ENCODE data around the gene MPRIP. TPM values are rescaled to one million over a fixed set of nuclear protein-coding genes. Genes with fewer than 3 reads are reported as not detected.
"Not testable (repeated sequence)": the region's sequence is repeated elsewhere in the genome, so short reads cannot be mapped to it uniquely, and the experiment has no call there.

The MPRIP gene
- total RNA-seq, 1 experiment from 2014 or later, result 143 TPM

DNA sequence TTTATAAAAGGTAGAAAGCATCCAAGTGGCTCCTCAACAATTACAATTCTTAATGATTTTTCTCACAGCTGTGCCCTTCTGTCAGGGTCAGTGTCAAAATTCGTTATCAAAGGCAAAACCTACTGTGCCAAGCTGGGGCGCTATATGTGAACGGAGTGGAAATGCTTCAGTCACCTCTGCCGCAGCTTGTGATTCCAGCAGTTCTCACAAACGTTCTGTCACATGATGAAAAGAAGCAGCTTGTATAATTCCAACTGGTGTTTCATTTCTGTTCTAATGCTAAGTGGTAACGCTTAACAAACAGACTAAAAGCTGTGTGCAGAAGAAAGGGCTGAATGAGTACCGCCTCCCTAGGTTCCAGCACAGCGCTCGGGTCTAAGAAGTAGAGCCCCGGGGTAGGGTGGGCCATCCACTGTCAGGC lies 149.7 kb downstream of the MPRIP start:
- Histone ChIP-seq H3K36me3 (no peaks in the 10 kb centered on the region), H3K4me3 (no peak overlapping the region), H3K27me3 (no peaks in the 10 kb centered on the region), H3K9me3 (no peaks in the 10 kb centered on the region)
- no peak for DNase-seq

DNA sequence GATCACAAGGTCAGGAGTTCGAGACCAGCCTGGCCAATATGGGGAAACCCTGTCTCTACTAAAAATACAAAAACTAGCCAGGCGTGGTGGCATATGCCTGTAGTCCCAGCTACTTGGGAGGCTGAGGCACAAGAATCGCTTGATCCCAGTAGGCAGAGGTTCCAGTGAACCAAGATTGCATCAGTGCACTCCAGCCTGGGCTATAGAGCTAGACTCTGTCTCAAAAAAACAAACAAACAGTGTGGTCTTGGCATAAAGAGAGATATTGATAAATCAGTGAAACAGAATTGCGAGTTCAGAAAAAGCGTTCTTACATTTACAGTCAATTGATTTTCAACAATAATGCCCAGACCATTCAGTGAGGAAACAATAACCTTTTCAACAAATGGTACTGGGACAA lies 153.2 kb downstream of the MPRIP start:
- not testable (repeated sequence) for H3K36me3 ChIP-seq, H3K4me3 ChIP-seq, H3K27me3 ChIP-seq, DNase-seq, H3K9me3 ChIP-seq

DNA sequence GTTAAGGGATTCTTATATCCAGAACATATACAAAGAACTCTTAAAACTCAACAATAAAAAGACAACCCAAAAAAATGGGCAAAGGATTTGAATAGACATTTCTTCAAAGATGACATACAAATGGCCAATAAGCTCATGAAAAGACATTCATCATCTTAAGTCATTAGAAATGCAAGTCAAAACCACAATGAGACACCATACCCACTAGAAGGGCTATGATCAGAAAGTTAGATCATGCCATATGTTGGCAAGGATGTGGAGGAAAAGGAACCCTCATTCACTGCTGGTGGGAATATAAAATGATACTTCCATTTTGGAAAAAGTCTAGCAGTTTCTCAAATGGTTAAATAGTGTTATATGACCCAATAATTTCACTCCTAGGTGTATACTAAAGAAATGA lies 154.5 kb downstream of the MPRIP start:
- Histone ChIP-seq H3K27me3 (no peaks in the 10 kb centered on the region), H3K36me3 (peaks cover 6% of the 10 kb centered on the region), H3K9me3 (no peaks in the 10 kb centered on the region), H3K4me3 (no peak overlapping the region)
- DNase-seq, result no peak

DNA sequence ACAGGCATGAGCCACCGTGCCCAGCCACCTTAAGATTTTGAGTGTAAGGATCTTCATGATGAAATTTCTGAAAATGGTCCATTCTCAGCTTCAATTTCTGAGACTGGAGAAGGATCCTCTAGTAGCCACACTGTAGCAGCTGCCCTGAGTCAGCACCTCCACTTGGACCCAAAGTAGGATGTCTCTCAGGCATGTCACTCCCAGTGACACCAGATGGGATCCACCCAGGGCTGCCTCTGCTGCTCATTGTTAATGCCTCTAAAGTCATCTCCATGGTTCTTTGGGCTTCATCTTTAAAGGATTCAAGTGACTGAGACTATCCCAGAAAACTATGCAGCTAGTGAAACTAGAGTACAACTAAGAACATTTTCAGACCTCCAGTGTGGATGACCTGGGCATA lies 156.0 kb downstream of the MPRIP start:
- Histone ChIP-seq H3K27me3 (no peaks in the 10 kb centered on the region), H3K36me3 (peaks cover 9% of the 10 kb centered on the region), H3K4me3 (no peak overlapping the region), H3K9me3 (no peaks in the 10 kb centered on the region)
- no peak for DNase-seq

DNA sequence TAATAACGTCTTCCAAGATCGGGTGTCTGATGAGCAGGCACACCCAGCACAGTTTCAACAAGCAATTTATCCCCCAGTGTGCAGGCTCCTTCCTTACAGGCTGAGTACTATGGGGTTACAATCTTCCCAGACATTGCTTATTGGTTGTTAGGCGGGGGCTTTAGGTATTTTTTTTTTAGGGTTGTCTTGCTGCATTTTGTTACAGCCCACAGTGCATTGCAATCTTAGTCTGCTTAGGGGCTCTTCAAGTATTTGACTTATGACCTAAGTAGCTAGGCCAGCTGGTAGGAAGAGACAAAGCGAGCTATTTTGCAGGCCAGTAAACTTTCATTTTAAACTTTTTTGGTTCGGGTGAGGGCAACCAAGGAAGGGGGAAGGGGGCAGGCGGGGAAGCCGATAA lies 158.1 kb downstream of the MPRIP start:
- Histone ChIP-seq H3K36me3 (peaks cover 9% of the 10 kb centered on the region), H3K4me3 (no peak overlapping the region)
- no peak for DNase-seq

DNA sequence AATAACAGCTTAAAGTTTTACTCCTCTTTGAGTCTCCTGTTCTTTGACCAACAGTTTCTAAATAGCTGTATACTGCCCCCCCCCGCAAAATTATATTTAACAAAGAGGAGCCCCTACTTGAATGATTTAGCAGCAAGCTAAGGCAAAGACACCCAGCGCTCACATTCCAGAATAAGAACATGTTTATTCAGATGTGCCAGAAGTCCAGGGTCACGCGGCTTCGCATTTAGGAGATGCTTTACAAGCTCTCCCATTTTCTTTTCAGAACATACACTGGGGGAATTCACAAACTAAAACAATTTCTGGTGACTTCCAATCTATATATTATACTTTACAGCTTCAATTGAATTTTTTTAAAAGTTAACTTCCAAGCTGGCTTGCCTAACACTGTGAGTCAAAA lies 158.6 kb downstream of the MPRIP start:
- H3K4me3 ChIP-seq, result no peak overlapping the region
- DNase-seq, result no peak
- no peaks in the 10 kb centered on the region for H3K9me3 ChIP-seq
- H3K36me3 ChIP-seq, result peaks cover 9% of the 10 kb centered on the region
- no peaks in the 10 kb centered on the region for H3K27me3 ChIP-seq

More for the DNA sequence above, 158.1 kb downstream of the MPRIP start:
- Histone ChIP-seq H3K9me3 (no peaks in the 10 kb centered on the region), H3K27me3 (no peaks in the 10 kb centered on the region)

DNA sequence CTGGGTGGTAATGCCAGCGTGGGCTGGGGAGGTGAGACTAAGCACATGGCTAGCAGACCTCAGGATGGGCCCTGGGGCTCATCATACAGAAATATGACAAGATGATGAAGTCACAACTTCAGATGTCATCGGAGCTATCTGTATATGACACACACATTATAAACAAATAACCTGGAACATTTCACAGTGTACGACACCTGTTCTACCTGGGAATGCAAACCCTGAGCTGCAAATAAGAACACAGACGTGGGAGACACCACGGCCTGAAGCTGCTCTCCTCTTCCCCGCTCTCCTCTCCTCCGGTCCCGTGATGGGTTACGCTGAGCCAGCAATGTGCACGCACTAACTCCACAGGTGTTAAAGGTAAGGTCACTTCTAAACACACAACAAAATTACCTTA lies 159.0 kb downstream of the MPRIP start:
- H3K27me3 ChIP-seq, result no peaks in the 10 kb centered on the region
- DNase-seq, result no peak
- no peak overlapping the region for H3K4me3 ChIP-seq
- H3K36me3 ChIP-seq, result peaks cover 9% of the 10 kb centered on the region
- no peaks in the 10 kb centered on the region for H3K9me3 ChIP-seq

DNA sequence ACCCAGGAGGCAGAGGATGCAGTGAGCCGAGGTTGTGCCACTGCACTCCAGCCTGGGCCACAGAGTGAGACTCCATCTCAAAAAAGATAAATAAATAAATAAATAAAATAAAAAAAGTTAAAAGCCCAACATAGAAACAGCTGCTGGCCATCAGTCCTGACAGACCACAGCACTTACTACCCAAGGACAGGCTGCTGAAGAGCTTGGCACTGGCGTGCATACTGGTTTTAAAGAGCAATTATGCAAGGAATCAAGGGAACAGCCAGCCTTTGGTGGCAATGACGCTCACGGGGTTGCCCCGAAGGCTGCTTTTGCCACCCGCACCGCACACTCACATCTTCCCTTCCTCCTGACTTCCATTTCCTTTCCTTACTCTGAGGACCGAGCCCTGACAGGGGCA lies 159.7 kb downstream of the MPRIP start:
- no peaks in the 10 kb centered on the region for H3K9me3 ChIP-seq
- DNase-seq, result no peak
- no peak overlapping the region for H3K4me3 ChIP-seq
- no peaks in the 10 kb centered on the region for H3K27me3 ChIP-seq
- peaks cover 9% of the 10 kb centered on the region for H3K36me3 ChIP-seq

DNA sequence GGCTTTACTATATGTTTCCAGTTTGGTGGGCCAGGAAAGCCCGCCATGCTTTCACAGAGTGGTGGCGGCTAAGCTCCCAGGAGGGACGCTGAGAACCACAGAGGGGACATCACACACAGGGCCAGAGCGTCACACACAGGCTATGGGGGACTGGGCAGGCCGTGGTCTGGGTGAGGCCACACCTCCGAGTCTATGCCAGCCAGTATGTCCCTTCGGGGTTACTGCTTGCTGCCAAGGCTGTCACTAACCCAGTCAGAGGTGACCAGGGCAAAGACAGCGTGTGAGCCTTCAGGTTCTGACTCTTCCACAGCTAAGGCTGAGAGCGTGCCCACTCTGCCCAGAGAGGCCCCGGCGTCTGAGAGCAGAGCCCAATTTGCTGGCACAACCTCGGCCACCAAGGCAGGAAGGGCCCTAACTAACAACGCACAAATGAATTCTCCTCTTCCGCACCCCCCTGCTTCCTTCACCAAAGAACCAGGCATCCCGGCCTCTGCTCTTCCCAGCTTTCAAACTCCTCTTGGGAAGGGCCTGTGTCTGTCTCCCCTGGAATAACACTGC lies 161.0 kb downstream of the MPRIP start:
- no peak for DNase-seq
- H3K27me3 ChIP-seq, result no peaks in the 10 kb centered on the region
- H3K9me3 ChIP-seq, result no peaks in the 10 kb centered on the region
- no peak overlapping the region for H3K4me3 ChIP-seq
- peaks cover 9% of the 10 kb centered on the region for H3K36me3 ChIP-seq

DNA sequence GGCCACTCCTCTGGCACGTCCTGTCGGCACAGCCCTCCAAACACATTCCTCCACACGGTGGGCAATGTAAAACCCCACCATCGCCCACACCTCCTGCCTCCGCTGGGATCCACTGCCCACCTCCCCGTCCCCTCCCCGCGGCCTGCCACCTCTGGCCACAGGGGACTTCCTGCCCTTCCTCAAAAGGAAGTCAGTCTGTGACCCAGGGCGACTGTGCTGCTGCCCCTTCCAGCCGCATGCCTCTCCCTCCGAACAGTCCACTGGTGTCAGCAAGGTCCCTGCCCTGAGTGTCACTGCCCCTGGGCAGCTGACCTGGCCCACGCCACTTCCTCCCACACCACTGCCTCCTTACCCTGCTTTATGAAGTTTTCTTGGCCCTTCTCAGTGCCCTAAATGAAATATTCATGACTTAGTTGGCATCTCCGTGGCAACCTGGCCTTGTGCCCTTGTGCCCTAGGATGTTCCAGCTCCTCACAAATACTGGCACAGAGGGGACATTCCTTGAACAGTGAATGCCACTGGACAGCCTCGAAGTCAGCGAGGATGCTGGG lies 161.9 kb downstream of the MPRIP start:
- peak; percentile 43 for DNase-seq
- Histone ChIP-seq H3K9me3 (no peaks in the 10 kb centered on the region), H3K27me3 (no peaks in the 10 kb centered on the region), H3K4me3 (peak overlapping the region; percentile 61), H3K36me3 (peaks cover 9% of the 10 kb centered on the region)

DNA sequence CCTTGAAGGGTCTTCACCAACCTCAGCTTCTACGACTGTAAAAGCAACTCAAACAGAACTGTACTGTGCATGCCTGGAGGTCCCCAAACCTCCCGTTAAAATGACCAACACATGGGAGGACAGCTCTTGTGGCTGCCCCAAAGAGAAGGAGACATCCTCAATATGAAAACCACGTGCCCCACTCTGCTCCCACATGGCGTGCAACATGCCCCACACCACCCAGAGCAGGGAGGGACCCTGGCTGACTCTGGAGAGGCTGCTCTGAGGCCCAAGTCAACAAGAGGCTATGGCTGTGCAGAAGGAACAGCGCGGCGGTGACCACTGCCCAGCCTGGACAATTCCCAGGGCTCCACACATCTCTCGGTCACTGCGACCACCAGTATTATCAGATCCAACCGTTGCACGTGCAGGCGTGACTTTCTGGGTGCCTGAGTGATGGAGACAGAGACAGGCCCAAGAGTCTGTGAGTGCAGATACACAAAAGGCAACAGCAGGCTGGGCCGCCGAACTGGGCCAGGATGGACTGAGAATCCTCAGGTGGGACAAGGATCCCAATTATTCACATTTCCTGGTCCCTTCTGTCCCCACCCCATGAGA lies 162.5 kb downstream of the MPRIP start:
- DNase-seq, result no peak
- Histone ChIP-seq H3K4me3 (peak overlapping the region; percentile 61), H3K9me3 (no peaks in the 10 kb centered on the region), H3K27me3 (no peaks in the 10 kb centered on the region), H3K36me3 (peaks cover 9% of the 10 kb centered on the region)

DNA sequence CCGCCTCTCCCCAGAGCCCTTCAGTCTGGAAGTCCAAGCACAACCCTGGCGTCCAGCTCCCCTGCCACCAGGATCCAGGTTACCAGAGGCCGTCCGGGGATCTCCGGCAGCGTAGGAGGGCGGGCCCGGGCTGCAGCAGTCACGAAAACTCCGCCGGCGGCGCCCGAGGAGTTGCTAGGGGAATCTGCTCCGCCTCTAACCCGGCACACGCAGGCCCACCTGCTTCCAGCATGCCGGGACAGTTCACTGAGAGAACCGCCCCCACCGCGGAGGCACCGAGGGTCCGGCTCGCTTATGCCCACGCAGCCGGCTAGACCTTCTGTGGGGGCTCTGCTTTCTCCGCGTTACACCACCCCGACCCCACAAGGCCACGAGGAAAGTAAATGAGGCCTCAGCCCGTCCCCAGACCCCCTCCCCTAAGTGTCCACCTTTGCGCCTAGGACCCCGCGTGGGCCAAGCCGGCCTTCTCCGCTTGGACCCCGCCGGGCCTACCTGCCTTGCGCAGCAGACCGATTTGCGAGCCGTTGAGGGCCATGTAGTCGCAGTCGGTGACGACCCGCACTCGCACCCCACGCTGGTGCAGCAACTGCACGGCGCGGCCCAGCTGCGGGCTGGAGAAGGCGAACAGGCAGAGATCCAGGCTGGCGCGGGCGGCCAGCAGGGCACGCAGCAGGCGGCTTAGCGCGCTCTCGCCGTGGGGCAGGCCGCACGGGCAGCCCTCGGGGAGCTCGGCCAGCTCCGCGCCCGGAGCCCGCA lies 163.3 kb downstream of the MPRIP start:
- H3K9me3 ChIP-seq, result no peaks in the 10 kb centered on the region
- H3K4me3 ChIP-seq, result peak overlapping the region; percentile 61
- no peaks in the 10 kb centered on the region for H3K27me3 ChIP-seq
- peaks cover 9% of the 10 kb centered on the region for H3K36me3 ChIP-seq
- peak; percentile 64 for DNase-seq

DNA sequence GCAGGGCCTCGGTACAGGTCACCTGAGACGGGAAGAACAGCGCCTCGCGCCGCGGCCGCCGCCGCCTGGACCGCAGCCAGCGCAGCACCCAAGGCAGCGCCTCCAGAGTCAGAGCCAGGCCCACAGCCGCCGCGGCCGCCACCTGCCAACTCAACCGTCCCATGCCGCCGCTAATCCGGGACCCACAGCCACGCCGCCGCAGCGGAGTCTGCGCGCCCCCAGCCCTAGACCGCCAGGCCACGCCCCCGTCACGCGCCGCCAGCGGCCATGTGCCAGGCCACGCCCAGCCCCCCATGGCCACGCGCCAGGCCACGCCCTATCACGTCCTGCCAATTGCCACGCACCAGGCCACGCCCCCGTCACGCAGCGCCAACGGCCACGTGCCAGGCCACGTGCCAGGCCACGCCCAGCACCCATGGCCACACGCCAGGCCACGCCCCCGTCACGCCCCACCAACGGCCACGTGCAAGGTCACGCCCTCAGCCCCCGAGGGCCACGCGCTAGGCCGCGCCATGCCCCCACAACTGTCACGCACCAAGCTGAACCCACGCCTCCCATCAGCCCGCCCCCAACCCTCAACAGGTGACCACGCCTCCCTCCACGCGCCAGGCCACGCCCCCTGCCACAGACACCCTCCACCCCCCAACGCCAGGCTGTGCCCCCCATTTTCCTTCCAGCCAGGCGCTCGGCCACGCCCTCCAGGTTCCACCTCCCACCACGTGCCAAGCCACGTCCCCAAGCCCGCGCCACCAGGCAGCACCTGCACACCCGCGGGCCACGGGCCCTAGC lies 164.1 kb downstream of the MPRIP start, which contains the start of gene PLD6:
PLD6 (minus strand) TSS at position 210 of the 789 bp plus-strand sequence; CDS start at position 163, 47 bp downstream.
- H3K9me3 ChIP-seq, result no peaks in the 10 kb centered on the region
- H3K4me3 ChIP-seq, result peak within 1 kb of the TSS; percentile 61
- H3K36me3 ChIP-seq, result peaks cover 5% of the 10 kb centered on the region
- H3K27me3 ChIP-seq, result no peaks in the 10 kb centered on the region
- DNase-seq, result peak; percentile 72

DNA sequence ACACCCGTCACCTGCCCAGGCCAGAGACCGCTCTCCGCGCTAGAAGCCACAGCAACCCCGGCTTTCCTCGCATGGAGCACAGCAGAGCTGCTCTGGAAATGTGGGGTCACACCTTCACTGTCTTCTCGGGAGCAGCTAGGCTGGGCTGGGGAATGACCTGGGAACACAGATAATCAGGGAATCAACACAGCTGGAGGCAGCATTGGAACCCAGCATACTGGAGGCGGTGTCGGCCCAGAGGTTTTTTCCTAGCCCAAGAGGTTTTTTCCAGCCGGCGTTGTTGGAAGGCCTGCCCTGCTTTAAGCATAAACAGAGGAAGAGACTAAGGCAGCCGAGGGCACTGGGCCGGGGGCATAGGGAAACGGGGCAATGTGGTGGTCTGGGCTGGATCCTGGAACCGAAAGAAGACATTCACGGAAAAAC lies 164.7 kb downstream of the MPRIP start:
- no peaks in the 10 kb centered on the region for H3K27me3 ChIP-seq
- H3K9me3 ChIP-seq, result no peaks in the 10 kb centered on the region
- H3K4me3 ChIP-seq, result no peak overlapping the region
- H3K36me3 ChIP-seq, result peaks cover 4% of the 10 kb centered on the region
- DNase-seq, result peak; percentile 10

DNA sequence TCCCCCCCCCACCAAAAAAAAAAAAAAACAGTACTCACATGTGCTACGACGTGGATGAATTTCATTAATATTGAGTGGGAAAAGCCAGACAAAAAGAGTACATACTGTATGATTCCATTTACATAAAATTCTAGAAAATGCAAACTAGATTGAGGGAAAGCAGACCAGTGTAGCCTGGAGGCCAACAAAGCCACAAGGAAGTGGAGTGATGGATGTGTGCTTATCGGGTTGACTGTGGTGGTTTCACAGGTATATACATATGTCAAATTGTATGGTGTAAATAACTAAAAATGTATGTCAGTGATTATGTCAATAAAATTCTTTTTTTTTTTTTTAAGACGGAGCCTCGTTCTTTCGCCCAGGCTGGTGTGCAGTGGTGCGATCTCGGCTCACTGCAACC lies 165.7 kb downstream of the MPRIP start:
- no peaks in the 10 kb centered on the region for H3K27me3 ChIP-seq
- H3K9me3 ChIP-seq, result no peaks in the 10 kb centered on the region
- no peak for DNase-seq
- no peak overlapping the region for H3K4me3 ChIP-seq
- no peaks in the 10 kb centered on the region for H3K36me3 ChIP-seq

DNA sequence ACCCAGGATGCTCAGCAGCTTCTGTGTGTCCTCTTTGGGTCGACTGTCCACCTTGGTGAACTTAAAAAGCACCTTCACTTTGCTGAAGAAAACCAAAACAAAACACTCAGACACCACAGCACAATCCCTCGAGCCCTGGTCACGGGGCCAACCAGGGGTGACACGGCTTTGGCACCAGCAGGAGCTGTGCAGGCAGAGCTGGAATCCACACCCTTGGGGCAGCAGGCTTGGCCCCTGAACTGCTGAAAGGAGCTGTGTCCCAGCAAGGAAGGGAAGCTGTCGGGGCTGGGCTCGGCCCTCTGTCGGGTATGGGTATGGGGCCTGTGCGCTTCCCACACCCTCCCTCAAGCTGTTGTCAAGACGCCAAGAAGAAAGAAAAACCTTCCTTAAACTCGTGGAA lies 171.5 kb downstream of the MPRIP start:
- DNase-seq, result no peak
- H3K36me3 ChIP-seq, result no peaks in the 10 kb centered on the region

More for the DNA sequence above, 171.5 kb downstream of the MPRIP start:
- no peaks in the 10 kb centered on the region for H3K27me3 ChIP-seq
- no peaks in the 10 kb centered on the region for H3K9me3 ChIP-seq
- H3K4me3 ChIP-seq, result no peak overlapping the region

Measured in MG63 (cell line).